ENCODE results near the gene MINDY2.
"Not testable (repeated sequence)": the region's sequence is repeated elsewhere in the genome, so short reads cannot be mapped to it uniquely, and the experiment has no call there.

The MINDY2 gene

DNA sequence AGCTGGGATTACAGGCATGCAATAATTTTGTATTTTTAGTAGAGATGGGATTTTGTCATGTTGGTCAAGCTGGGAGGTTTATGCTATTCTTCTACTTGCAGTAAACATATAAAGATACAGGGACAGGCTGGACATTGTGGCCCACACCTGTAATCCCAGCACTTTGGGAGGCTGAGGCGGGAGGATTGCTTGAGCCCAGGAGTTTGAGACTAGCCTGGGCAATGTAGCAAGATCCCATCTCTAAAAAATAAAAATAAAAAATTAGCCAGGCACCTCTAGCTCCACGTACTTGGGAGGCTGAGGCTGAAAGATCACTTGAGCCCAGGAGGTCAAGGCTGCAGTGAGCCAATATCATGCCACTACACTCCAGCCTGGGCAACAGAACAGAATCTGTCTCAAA is 52.2 kb downstream of the MINDY2 start:
- in situ Hi-C loops (cut with MboI; ENCODE audit: low sequenced_read_pairs) = not testable (repeated sequence)

DNA sequence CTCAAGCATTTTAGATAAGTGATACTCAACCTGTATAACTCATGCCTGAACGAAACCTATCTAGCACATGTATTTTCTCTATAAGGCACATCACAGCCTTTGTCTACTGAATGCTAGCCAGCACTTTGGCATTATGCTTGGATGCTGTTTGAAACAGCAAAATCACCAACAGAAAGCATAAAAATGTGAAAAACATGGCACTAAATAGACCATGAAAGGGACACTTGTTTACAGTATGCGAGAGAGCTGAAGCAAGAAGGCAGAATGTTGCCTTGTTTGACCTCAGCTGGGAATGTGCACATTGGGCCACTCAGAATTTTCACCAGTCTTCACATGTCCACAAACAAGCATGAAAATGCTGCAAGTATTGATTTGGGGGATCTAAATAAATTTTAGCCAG is 59.5 kb downstream of the MINDY2 start:
- in situ Hi-C loops (cut with MboI; ENCODE audit: low sequenced_read_pairs) = no loop called here

- in situ Hi-C loops (cut with MboI; ENCODE audit: low sequenced_read_pairs) = not testable (repeated sequence)
Observed at GRCh38 chr15:58833681-58834426, 62.8 kb downstream of the MINDY2 start.

DNA sequence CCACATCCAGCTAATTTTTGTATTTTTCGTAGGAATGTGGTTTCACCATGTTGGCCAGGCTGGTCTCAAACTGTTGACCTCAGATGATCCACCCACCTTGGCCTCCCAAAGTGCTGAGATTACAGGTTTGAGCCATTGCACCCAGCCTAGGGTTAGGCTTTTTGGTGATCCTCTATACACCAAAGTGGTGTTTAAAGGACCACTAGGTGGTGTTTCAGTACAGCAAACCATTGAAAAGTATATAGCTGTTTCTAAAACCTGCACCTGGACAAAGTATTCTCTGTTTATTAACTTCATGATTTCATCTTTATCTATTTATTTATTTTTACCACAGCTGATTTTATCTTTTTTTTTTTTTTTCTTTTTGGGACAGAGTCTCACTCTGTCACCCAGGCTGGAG is 68.4 kb downstream of the MINDY2 start:
- in situ Hi-C loops (cut with MboI; ENCODE audit: low sequenced_read_pairs) = no loop called here

DNA sequence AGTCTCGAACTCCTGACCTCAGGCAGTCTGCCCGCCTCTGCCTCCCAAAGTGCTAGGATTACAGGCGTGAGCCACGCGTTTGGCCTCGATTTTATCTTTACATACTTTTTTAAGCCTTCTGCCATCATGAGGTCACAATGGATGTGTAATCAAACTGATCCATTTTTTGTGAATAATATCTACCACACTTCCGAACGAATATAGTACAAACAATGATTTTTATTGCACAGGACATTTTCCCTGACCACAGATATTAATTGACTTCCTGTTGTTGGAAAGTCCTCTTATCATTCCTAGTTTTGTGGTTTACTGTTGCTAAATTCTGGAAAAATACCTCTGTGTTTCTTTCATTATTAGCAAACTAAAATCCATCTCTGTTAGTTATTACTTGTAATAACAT is 68.9 kb downstream of the MINDY2 start:
- in situ Hi-C loops (cut with MboI; ENCODE audit: low sequenced_read_pairs) = no loop called here

DNA sequence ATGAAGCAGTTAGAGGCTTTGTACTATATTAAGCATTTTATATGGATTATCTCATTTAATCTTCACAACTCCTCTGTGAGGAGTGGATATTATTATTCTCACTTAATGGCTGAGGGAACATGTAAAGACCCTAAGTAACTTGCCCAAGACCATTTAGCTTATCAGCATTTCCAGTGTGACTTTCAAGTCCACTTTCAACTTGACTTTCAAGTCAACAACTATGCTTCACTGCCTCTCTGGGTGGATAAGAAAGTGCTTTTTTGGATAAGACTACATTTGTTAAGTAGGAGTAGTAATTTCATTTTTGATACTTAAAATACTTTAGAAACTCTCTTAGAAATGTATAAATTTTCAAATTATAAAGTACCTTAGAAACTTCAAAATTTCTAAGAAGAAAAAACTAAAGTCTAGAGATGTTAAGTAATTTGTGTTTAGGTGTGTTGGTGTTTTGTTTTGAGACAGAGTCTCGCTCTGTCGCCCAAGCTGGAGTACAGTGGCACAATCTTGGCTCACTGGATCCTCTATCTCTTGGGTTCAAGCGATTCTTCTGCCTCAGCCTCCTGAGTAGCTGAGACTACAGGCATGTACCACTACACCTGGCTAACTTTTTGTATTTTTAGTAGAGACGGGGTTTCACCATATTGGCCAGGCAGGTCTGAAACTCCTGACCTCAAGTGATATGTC is 71.8 kb downstream of the MINDY2 start:
- in situ Hi-C loops (cut with MboI; ENCODE audit: low sequenced_read_pairs) = no loop called here

DNA sequence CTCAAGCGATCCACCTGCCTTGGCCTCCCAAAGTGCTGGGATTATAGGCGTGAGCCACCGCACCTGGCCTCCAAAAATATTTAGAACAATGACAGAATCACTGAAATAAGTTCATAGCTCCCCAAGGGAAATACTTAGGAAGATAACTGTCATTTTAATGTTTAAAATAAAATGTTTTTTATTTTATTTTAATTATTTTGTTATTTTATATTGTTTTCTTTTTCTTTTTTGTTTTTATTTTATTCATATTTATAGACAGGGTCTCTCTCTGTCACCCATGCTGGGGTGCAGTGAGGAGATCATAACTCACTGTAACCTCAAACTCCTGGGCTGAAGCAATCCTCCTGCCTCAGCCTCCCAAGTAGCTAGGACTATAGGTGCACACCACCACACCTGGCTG is 80.1 kb downstream of the MINDY2 start:
- in situ Hi-C loops (cut with MboI; ENCODE audit: low sequenced_read_pairs) = not testable (repeated sequence)

DNA sequence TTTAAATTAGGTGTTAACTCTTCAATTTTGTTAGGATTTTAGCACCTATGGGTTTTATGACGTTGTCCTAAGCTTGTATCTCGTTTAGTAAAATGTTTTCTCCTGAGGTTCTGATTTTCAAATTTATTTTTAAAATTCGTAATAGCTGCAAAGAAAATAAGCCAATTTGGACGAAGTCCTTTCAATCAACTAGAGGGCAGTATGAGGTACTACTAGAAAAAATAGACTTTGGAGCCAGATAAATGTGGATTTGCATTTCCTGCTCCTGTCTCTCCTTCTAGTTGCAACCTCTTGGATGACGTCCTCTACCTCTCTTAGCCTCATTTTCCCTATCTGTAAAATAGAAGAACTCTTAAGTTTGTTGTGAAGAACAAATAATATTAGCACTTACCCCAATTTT is 81.2 kb downstream of the MINDY2 start:
- in situ Hi-C loops (cut with MboI; ENCODE audit: low sequenced_read_pairs) = no loop called here

- in situ Hi-C loops (cut with MboI; ENCODE audit: low sequenced_read_pairs) = no loop called here
Observed at GRCh38 chr15:58854593-58854992, 83.5 kb downstream of the MINDY2 start.

GRCh38 chr15:58856086-58856485 is 85.0 kb downstream of the MINDY2 start:
- in situ Hi-C loops (cut with MboI; ENCODE audit: low sequenced_read_pairs) = no loop called here

DNA sequence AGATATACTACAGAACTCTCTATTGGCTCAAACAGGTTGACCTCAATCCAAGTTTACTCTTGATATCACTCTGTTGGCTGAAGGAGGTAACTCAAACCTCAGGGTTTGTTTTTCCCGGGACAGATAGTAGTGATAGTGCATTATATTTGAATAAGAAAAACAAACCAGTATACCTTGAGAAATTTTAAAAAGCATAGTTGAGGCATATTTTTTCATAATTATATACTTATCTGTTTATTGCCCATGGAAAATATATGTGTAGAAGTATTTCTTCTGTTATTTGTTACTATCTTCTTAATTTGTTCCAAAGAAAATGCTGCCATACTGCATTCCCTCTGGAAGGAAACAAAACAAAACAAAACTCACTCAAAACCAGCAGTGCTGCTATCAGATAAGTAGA is 85.5 kb downstream of the MINDY2 start:
- in situ Hi-C loops (cut with MboI; ENCODE audit: low sequenced_read_pairs) = not testable (repeated sequence)

GRCh38 chr15:58862326-58862725 is 91.2 kb downstream of the MINDY2 start:
- in situ Hi-C loops (cut with MboI; ENCODE audit: low sequenced_read_pairs) = no loop called here

DNA sequence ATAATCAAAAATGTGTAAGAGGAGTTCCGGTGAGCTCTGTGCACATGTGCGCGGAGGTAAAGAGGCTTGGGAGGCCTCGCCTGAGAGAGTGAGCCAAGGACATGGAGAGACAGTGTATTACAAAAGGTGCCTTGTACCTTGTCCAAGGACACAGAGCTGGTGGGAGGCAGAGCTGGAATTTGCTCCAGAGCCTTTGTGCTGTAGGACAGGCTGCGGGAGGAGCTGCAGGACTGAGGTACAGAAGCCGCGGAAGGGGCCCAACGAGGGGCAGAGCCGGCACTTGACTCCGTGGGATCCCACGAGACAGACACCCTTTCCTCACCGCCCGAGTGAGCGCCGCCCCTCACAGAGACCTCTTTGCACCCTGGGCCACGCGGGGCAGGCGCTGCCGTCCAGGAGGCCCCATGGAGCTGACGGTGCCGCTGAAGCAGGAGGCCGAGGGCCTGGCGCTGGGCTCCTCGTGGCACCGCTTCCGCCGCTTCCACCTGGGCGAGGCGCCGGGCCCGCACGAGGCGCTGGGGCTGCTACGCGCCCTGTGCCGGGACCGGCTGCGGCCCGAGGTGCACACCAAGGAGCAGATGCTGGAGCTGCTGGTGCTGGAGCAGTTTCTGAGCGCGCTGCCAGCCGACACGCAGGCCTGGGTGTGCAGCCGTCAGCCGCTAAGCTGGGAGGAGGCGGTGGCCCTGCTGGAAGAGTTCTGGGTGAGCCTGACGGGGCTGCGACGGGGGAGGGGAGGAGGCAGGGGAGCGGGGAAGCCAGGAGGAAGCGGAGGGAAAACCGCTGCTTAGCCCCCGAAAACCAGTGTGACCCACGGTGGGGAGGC is 93.7 kb downstream of the MINDY2 start:
- in situ Hi-C loops (cut with MboI; ENCODE audit: low sequenced_read_pairs) = no loop called here

- in situ Hi-C loops (cut with MboI; ENCODE audit: low sequenced_read_pairs) = no loop called here
Observed at GRCh38 chr15:58865425-58865880, 94.4 kb downstream of the MINDY2 start.

DNA sequence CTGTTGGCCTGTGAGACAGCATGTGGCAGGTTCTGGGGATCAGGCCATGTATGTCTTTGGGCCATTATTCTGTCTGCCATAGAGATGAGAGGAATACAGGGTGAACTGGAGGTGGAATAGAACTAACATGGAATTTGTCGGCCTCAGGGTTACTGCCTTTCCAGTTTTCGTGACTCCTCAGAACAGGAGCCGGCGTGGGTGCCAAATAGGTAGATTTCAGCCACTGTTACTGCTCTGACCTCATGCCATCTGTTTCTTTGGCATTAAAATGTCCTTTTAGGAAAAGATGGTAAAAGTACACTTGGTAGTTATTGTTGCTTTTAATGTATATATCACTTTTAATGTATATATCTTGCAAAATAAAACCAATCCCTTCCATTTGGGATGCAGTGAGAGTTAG is 96.8 kb downstream of the MINDY2 start:
- in situ Hi-C loops (cut with MboI; ENCODE audit: low sequenced_read_pairs) = no loop called here

- in situ Hi-C loops (cut with MboI; ENCODE audit: low sequenced_read_pairs) = no loop called here
Observed at GRCh38 chr15:58870451-58870850, 99.3 kb downstream of the MINDY2 start.

DNA sequence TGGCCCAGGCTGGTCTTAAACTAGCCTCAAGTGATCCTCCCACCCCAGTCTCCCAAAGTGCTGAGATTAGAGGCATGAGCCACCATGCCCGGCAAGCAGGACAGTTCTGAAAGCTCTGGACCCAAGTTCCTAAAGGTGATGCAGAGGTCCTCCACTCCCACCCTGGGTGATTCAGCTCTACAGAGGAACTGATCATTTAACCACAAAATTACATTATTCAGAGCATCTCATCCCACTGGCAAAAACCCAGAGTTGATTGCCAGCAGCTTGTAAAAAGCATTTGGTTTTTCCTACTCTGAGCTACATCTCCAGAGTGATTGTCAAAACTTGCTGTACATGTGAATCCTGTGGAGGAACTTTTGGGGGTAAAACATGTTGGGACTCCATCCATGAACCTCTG is 102.2 kb downstream of the MINDY2 start:
- in situ Hi-C loops (cut with MboI; ENCODE audit: low sequenced_read_pairs) = no loop called here

DNA sequence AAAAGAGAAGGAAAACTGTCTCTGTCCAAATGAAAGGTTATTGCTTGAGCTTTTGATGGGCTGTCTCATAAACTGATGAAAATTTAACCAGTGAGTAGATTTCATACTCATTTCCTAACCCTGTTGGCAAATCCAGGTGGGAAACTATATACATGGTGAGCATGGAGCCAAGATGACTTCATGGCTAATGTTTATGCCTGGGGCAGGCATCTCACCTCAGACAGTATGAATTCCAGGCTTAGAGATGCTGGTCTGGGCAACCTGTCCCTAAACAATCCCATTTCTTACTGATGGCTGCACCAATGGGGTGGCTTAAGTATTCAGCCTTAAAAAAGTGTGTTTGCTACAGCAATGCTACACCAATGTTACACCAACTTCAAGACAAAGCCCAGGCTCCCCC is 104.2 kb downstream of the MINDY2 start:
- in situ Hi-C loops (cut with MboI; ENCODE audit: low sequenced_read_pairs) = no loop called here

DNA sequence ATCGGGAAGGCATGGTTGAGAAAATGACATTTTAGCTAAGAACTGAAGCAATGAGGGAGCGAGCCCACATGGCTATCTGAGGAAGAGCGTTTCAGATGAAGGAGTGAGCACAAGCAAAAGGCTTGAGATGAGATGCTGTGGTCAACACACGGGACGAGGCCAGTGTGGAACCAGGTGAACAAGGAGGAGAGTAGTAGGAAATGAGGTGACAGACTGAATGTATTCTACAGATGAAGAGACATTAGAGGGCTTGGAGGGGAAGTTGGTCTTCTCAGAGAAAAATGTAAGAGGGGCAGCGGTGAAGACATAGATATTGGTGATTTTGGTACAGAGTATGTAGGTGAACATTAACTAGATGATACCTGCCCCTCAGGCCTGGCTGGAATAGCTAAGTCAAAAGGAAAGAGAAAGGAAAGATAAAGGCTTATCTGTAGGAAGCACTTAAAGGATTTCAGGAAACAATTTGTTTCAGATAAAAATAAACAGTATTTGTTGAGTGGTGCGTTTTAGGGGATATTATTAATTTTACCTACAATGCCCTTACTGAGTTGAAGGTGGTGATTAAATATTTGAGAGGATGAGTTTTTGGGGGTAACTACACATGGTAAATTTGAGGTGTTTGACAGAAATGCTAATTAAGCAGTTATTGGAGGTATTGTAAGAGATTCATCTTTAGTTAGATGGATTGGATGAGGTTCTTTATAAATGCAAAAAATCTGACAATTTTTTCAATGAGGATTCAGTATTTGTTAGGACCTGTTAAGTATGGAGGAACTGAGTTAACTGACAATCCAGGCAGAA is 105.4 kb downstream of the MINDY2 start:
- in situ Hi-C loops (cut with MboI; ENCODE audit: low sequenced_read_pairs) = no loop called here

DNA sequence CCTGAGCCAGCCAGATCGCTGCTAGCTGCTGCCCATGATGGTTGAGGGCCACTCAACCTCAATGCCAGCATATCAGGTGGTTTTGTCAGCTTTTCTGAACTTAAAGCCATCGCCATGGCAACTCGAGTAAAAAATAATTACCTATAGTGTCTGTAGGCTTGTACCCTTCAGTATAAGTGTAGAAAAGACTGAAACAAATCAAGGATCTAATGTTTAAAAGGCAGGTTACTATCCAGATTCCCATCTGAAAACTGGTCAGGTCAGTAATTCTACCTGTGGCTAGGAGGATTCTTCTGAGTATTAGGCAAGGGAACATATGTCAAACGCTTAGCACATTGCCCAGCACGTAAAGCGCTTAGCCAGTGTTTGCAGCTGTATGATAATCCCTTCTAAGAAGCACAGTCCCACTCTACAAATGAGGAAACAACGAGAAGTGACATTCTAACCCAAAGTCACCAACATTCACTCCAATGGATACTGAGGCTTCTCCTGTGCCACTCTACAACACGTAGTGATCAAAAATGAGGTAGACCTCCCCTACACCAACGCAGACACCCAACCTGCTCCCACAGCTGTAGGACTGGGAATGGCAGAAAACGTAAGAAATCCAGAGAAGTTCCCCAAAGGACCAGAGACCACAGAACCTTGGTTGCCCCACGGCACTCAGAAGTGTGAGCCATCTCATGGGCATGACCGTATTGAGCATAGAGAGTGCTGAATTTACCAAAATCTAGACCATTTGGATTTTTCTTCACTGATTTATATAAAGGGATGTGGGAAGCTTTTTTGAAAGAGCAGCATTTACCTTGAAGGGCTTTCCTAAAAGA is 107.1 kb downstream of the MINDY2 start:
- in situ Hi-C loops (cut with MboI; ENCODE audit: low sequenced_read_pairs) = no loop called here

All from hTERT RPE-1 (cell line).